ENCODE measurements around the gene PARP6.

PARP6 gene

GRCh38 chr15:72249142-72249810 lies 23.1 kb downstream of the PARP6 start:
- TF ChIP-seq TAF1 (IDR thresholded peaks at IDR 0.05; ENCODE audit: low read depth) = no peak
- no peak for TF ChIP-seq EP300 (IDR thresholded peaks at IDR 0.05; ENCODE audit: borderline replicate concordance)
- TF ChIP-seq, protein P1, sequence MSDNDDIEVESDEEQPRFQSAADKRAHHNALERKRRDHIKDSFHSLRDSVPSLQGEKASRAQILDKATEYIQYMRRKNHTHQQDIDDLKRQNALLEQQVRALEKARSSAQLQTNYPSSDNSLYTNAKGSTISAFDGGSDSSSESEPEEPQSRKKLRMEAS (IDR thresholded peaks at IDR 0.05) = no peak
- no peak for TF ChIP-seq TCF12 (IDR thresholded peaks at IDR 0.05; ENCODE audit: low read depth)
- TF ChIP-seq, protein P2, sequence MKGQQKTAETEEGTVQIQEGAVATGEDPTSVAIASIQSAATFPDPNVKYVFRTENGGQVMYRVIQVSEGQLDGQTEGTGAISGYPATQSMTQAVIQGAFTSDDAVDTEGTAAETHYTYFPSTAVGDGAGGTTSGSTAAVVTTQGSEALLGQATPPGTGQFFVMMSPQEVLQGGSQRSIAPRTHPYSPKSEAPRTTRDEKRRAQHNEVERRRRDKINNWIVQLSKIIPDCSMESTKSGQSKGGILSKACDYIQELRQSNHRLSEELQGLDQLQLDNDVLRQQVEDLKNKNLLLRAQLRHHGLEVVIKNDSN (IDR thresholded peaks at IDR 0.05) = no peak
- no peak for TF ChIP-seq RAD21 (IDR thresholded peaks at IDR 0.05; ENCODE audit: low read depth)
- TF ChIP-seq CEBPB (IDR thresholded peaks at IDR 0.05) = no peak

DNA sequence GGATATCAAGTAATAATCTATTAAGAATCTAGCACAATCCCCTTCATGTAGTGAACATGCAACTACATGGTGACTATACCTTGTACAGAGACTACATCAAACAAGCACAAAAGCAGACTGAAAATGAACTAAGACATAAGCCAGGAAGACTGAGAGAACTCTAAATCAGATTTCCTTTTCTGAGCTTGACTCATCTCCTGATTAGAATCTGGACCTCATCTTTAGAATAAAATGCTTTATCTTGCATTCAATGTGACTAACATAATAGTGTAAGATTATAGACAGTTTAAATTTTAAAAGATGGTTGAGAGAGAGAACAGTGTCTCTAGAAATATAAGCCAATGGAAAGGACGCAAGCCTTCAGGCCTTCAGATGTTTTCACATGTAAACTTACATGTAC lies 23.8 kb downstream of the PARP6 start:
- TF ChIP-seq CREB1 (IDR thresholded peaks at IDR 0.05; ENCODE audit: low read depth) (no peak), REST (IDR thresholded peaks at IDR 0.05; ENCODE audit: low read depth) (no peak), CEBPB (IDR thresholded peaks at IDR 0.05) (no peak), EGR1 (IDR thresholded peaks at IDR 0.05) (no peak), NFIC (IDR thresholded peaks at IDR 0.05) (no peak), FOXM1 (IDR thresholded peaks at IDR 0.05; ENCODE audit: borderline replicate concordance, low read depth) (no peak), RAD21 (IDR thresholded peaks at IDR 0.05; ENCODE audit: low read depth) (no peak), EP300 (IDR thresholded peaks at IDR 0.05; ENCODE audit: borderline replicate concordance) (no peak), TCF12 (IDR thresholded peaks at IDR 0.05; ENCODE audit: low read depth) (no peak), ZBTB7A (IDR thresholded peaks at IDR 0.05; ENCODE audit: low read depth) (no peak), TEAD4 (IDR thresholded peaks at IDR 0.05) (no peak), TAF1 (IDR thresholded peaks at IDR 0.05; ENCODE audit: low read depth) (no peak)
- TF ChIP-seq, protein P2 (IDR thresholded peaks at IDR 0.05) = no peak
- TF ChIP-seq, protein P1 (IDR thresholded peaks at IDR 0.05) = no peak

DNA sequence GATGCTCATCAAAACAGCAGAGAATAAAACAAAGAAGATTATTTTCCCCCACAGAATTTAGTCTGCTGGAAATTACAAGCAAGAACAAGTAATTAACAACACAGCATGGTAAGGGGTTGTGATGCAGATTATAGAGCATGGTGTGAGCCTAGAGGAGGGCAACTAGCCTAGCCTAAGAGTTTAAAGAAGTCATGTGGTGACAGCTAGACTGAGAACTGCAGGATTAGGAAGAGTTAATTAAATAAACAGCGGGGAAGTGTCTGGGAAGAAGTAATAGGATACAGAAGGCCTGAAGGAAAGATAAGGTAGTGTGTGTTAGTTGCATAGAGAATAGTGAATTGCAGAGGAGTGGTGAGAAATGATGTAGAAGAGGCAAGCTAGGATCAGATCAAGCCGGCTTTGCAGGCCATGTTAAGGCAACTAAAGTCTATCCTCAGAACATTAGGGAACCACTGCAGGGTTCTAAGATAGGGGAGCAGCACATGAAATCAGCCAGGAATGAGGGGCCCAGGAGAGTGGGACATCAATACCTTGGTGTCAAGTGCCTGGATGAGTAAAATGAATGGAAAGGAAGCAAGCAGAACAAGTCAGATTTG lies 29.5 kb downstream of the PARP6 start:
- TF ChIP-seq CEBPB (IDR thresholded peaks at IDR 0.05) (no peak), NFIC (IDR thresholded peaks at IDR 0.05) (no peak), EP300 (IDR thresholded peaks at IDR 0.05; ENCODE audit: borderline replicate concordance) (no peak), CREB1 (IDR thresholded peaks at IDR 0.05; ENCODE audit: low read depth) (no peak), TCF12 (IDR thresholded peaks at IDR 0.05; ENCODE audit: low read depth) (no peak), ZBTB7A (IDR thresholded peaks at IDR 0.05; ENCODE audit: low read depth) (no peak), TAF1 (IDR thresholded peaks at IDR 0.05; ENCODE audit: low read depth) (no peak), RAD21 (IDR thresholded peaks at IDR 0.05; ENCODE audit: low read depth) (no peak), EGR1 (IDR thresholded peaks at IDR 0.05) (no peak), TEAD4 (IDR thresholded peaks at IDR 0.05) (no peak), FOXM1 (IDR thresholded peaks at IDR 0.05; ENCODE audit: borderline replicate concordance, low read depth) (no peak), YY1 (IDR thresholded peaks at IDR 0.05; ENCODE audit: low read depth) (no peak)
- TF ChIP-seq, protein P1 (IDR thresholded peaks at IDR 0.05) = no peak
- TF ChIP-seq, protein P2 (IDR thresholded peaks at IDR 0.05) = no peak

DNA sequence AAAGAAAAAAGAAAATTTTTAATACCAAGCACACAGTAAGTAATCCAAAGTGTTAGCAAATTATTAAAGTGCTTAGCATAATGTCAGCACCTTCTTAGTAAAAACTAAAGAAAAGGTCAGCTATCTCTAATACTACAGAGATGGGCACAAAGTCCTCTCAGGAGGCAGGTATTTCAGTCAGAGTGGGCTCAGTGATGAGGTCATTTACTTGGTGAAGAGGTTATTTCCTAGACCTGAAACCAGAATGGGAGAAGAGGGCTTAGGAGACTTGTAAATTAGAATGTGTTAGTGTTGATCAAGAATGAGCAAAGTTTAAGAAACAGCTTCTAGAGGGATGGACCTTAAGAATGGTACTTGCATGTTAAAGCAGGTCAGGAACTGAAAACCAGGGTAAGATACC lies 32.7 kb downstream of the PARP6 start:
- TF ChIP-seq, protein P1 (IDR thresholded peaks at IDR 0.05) = no peak
- TF ChIP-seq FOXM1 (IDR thresholded peaks at IDR 0.05; ENCODE audit: borderline replicate concordance, low read depth) = no peak
- TF ChIP-seq TCF12 (IDR thresholded peaks at IDR 0.05; ENCODE audit: low read depth) = no peak
- TF ChIP-seq ZBTB7A (IDR thresholded peaks at IDR 0.05; ENCODE audit: low read depth) = no peak
- TF ChIP-seq EP300 (IDR thresholded peaks at IDR 0.05; ENCODE audit: borderline replicate concordance) = no peak
- no peak for TF ChIP-seq CEBPB (IDR thresholded peaks at IDR 0.05)

DNA sequence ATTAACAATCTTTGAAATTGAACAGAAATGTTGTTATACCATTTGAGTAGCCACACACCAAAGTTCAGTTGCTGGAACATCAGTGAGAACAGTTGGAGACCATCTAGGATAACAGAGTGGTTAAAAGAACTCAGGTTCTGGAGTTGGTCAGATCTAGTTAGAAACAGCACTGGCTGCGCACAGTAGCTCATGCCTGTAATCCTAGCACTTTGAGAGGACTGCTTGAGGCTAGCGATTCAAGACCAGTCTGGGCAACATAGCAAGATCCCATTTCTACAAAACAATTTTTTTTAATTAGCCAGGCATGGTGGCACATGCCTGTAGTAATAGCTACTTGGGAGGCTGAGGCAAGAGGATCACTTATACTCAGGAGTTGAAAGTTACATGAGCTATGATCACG lies 33.8 kb downstream of the PARP6 start:
- TF ChIP-seq EGR1 (IDR thresholded peaks at IDR 0.05) = no peak
- TF ChIP-seq, protein P1 (IDR thresholded peaks at IDR 0.05) = no peak
- TF ChIP-seq RAD21 (IDR thresholded peaks at IDR 0.05; ENCODE audit: low read depth) = no peak
- TF ChIP-seq FOXM1 (IDR thresholded peaks at IDR 0.05; ENCODE audit: borderline replicate concordance, low read depth) = no peak
- TF ChIP-seq TCF12 (IDR thresholded peaks at IDR 0.05; ENCODE audit: low read depth) = no peak
- TF ChIP-seq NFIC (IDR thresholded peaks at IDR 0.05) = no peak
- no peak for TF ChIP-seq TEAD4 (IDR thresholded peaks at IDR 0.05)
- no peak for TF ChIP-seq EP300 (IDR thresholded peaks at IDR 0.05; ENCODE audit: borderline replicate concordance)
- no peak for TF ChIP-seq YY1 (IDR thresholded peaks at IDR 0.05; ENCODE audit: low read depth)
- no peak for TF ChIP-seq ZBTB7A (IDR thresholded peaks at IDR 0.05; ENCODE audit: low read depth)
- TF ChIP-seq REST (IDR thresholded peaks at IDR 0.05; ENCODE audit: low read depth) = no peak
- TF ChIP-seq TAF1 (IDR thresholded peaks at IDR 0.05; ENCODE audit: low read depth) = no peak
- no peak for TF ChIP-seq CREB1 (IDR thresholded peaks at IDR 0.05; ENCODE audit: low read depth)
- TF ChIP-seq CEBPB (IDR thresholded peaks at IDR 0.05) = no peak
- TF ChIP-seq, protein P2 (IDR thresholded peaks at IDR 0.05) = no peak

All from Ishikawa (cell line).